ENCODE results near the gene DENND1C. TPM values are rescaled to one million over a fixed set of nuclear protein-coding genes. Genes with fewer than 3 reads are reported as not detected.
"Not testable (repeated sequence)": the region's sequence is repeated elsewhere in the genome, so short reads cannot be mapped to it uniquely, and the experiment has no call there.

Gene DENND1C
- total and polyA plus RNA-seq, 2 experiments from 2014 or later, result 3.1 to 6.1 TPM

DNA sequence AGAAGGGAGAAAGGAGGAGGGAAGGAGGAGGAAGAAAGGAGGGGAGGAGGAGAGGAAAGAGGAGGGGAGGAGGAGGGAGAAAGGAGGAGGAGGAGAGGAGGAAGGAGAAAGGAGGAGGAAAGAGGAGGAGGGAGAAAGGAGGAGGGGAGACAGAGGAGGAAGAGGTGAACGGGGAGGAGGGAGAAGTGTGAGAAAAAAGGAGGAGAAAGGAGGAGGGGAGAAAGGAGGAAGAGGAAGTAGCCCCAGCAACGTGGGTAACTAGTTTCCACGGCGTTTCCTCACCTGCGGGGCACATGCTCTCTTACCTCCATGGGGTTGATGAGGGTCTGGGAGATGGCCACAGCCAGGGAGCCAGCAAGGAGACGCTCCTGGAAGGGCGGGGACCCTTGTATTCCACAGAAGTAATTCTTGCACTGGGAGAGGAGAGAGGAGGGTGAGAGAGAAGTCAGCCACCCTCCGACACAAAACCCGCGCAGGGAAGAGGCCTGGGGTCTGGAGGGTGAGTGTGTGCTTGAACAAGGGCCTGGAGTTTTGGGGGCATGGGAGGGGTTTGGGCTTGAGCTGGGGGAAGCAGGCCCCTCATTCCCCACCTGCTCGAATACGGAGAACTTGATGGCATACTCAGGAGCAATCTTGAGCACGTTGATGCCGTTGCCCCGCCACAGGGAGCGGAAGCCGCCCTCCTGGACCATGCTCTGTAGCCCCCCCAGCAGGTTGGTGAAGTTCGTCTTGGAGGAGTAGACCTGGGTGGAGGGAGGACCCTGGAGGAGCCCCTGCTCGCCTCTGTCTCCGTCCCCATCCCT lies 52.0 kb downstream of the DENND1C start:
- no peaks in the 10 kb centered on the region for H3F3A ChIP-seq (replicated peaks; ENCODE audit: low read depth)
- peaks cover 12% of the 10 kb centered on the region for H3K27me3 Mint-ChIP-seq (ENCODE audit: insufficient read depth, low read depth, poor library complexity)
- no peak for DNase-seq (ENCODE audit: low spot score)
- H3K27me3 ChIP-seq (ENCODE audit: insufficient read depth), result no peaks in the 10 kb centered on the region
- H3K4me1 Mint-ChIP-seq, result no peaks in the 10 kb centered on the region; the same call in 2 of the 3 replicates
- peaks cover 11% of the 10 kb centered on the region; the same call in 2 of the 3 replicates for H3K36me3 Mint-ChIP-seq (ENCODE audit: low read depth)
- no peak overlapping the region for H2AFZ ChIP-seq
- ATAC-seq, result no peak
- TF ChIP-seq, protein P1, sequence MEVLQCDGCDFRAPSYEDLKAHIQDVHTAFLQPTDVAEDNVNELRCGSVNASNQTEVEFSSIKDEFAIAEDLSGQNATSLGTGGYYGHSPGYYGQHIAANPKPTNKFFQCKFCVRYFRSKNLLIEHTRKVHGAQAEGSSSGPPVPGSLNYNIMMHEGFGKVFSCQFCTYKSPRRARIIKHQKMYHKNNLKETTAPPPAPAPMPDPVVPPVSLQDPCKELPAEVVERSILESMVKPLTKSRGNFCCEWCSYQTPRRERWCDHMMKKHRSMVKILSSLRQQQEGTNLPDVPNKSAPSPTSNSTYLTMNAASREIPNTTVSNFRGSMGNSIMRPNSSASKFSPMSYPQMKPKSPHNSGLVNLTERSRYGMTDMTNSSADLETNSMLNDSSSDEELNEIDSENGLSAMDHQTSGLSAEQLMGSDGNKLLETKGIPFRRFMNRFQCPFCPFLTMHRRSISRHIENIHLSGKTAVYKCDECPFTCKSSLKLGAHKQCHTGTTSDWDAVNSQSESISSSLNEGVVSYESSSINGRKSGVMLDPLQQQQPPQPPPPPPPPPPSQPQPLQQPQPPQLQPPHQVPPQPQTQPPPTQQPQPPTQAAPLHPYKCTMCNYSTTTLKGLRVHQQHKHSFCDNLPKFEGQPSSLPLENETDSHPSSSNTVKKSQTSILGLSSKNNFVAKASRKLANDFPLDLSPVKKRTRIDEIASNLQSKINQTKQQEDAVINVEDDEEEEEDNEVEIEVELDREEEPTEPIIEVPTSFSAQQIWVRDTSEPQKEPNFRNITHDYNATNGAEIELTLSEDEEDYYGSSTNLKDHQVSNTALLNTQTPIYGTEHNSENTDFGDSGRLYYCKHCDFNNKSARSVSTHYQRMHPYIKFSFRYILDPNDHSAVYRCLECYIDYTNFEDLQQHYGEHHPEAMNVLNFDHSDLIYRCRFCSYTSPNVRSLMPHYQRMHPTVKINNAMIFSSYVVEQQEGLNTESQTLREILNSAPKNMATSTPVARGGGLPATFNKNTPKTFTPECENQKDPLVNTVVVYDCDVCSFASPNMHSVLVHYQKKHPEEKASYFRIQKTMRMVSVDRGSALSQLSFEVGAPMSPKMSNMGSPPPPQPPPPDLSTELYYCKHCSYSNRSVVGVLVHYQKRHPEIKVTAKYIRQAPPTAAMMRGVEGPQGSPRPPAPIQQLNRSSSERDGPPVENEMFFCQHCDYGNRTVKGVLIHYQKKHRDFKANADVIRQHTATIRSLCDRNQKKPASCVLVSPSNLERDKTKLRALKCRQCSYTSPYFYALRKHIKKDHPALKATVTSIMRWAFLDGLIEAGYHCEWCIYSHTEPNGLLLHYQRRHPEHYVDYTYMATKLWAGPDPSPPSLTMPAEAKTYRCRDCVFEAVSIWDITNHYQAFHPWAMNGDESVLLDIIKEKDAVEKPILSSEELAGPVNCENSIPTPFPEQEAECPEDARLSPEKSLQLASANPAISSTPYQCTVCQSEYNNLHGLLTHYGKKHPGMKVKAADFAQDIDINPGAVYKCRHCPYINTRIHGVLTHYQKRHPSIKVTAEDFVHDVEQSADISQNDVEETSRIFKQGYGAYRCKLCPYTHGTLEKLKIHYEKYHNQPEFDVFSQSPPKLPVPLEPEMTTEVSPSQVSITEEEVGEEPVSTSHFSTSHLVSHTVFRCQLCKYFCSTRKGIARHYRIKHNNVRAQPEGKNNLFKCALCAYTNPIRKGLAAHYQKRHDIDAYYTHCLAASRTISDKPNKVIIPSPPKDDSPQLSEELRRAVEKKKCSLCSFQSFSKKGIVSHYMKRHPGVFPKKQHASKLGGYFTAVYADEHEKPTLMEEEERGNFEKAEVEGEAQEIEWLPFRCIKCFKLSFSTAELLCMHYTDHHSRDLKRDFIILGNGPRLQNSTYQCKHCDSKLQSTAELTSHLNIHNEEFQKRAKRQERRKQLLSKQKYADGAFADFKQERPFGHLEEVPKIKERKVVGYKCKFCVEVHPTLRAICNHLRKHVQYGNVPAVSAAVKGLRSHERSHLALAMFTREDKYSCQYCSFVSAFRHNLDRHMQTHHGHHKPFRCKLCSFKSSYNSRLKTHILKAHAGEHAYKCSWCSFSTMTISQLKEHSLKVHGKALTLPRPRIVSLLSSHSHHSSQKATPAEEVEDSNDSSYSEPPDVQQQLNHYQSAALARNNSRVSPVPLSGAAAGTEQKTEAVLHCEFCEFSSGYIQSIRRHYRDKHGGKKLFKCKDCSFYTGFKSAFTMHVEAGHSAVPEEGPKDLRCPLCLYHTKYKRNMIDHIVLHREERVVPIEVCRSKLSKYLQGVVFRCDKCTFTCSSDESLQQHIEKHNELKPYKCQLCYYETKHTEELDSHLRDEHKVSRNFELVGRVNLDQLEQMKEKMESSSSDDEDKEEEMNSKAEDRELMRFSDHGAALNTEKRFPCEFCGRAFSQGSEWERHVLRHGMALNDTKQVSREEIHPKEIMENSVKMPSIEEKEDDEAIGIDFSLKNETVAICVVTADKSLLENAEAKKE (CRISPR knock-in tag; IDR thresholded peaks at IDR 0.05), result no peak
- TF ChIP-seq, protein P2, sequence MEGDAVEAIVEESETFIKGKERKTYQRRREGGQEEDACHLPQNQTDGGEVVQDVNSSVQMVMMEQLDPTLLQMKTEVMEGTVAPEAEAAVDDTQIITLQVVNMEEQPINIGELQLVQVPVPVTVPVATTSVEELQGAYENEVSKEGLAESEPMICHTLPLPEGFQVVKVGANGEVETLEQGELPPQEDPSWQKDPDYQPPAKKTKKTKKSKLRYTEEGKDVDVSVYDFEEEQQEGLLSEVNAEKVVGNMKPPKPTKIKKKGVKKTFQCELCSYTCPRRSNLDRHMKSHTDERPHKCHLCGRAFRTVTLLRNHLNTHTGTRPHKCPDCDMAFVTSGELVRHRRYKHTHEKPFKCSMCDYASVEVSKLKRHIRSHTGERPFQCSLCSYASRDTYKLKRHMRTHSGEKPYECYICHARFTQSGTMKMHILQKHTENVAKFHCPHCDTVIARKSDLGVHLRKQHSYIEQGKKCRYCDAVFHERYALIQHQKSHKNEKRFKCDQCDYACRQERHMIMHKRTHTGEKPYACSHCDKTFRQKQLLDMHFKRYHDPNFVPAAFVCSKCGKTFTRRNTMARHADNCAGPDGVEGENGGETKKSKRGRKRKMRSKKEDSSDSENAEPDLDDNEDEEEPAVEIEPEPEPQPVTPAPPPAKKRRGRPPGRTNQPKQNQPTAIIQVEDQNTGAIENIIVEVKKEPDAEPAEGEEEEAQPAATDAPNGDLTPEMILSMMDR (conservative IDR thresholded peaks at IDR 0.05; ENCODE audit: low read depth in 2 of 2), result 0 out of 4 replicates have a peak, but pooled peaks of 1 of the 2 experiments have one; percentile 1
- no peak overlapping the region for H3K27ac ChIP-seq (ENCODE audit: low read depth)
- no peak overlapping the region for H3K4me3 Mint-ChIP-seq
- peaks cover 7% of the 10 kb centered on the region; the same call in 1 of the 2 replicates for H3K9me2 ChIP-seq (ENCODE audit: insufficient read depth)
- H4K20me1 ChIP-seq (replicated peaks; ENCODE audit: insufficient read depth), result no peaks in the 10 kb centered on the region
- no peak overlapping the region for H3K27ac Mint-ChIP-seq
- H3K4me3 ChIP-seq, result no peak overlapping the region
- H3K4me1 ChIP-seq (ENCODE audit: insufficient read depth), result no peaks in the 10 kb centered on the region
- H3K36me3 ChIP-seq (ENCODE audit: insufficient read depth), result no peaks in the 10 kb centered on the region
- peaks cover 9% of the 10 kb centered on the region for H3K9me3 Mint-ChIP-seq
- no peak overlapping the region for H3K4me2 ChIP-seq
- H3K79me2 ChIP-seq (replicated peaks; ENCODE audit: insufficient read depth), result no peaks in the 10 kb centered on the region

DNA sequence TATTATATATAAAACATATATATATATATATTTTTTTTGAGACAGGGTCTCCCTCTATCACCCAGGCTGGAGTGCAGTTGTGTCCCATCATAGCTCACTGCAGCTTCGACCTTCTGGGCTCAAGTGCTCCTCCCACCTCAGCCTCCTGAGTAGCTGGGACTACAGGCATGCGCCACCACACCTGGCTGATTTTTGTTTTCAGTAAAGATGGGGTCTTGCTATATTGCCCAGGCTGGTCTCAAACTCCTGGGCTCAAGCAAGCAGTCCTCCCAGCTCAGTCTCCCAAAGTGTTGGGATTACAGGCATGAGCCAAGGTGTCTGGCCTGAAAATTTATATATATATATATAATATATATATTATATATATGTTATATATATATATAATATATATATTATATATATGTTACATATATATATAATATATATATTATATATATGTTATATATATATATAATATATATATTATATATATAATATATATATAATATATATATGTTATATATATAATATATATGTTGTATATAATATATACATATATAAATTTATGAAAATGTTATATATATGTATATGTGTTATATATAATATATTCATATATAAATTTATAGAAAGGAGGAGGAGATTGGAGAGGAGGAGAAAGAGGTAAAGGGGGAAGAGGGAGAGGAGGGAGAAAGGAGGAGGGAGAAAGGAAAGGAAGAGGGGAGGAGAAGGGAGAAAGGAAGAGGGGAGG lies 52.7 kb downstream of the DENND1C start:
- not testable (repeated sequence) for H3K4me1 ChIP-seq (ENCODE audit: insufficient read depth); H3K9me2 ChIP-seq (ENCODE audit: insufficient read depth); H3K4me3 Mint-ChIP-seq; H3K27ac Mint-ChIP-seq; H3K4me1 Mint-ChIP-seq; DNase-seq (ENCODE audit: low spot score); H3K79me2 ChIP-seq (replicated peaks; ENCODE audit: insufficient read depth); ATAC-seq; H4K20me1 ChIP-seq (replicated peaks; ENCODE audit: insufficient read depth); H3K4me2 ChIP-seq; H3K9me3 Mint-ChIP-seq; H3K27ac ChIP-seq (ENCODE audit: low read depth); H2AFZ ChIP-seq; H3F3A ChIP-seq (replicated peaks; ENCODE audit: low read depth); H3K36me3 ChIP-seq (ENCODE audit: insufficient read depth); H3K4me3 ChIP-seq; H3K27me3 ChIP-seq (ENCODE audit: insufficient read depth)
- H3K27me3 Mint-ChIP-seq (ENCODE audit: insufficient read depth, low read depth, poor library complexity), result peaks cover 13% of the 10 kb centered on the region
- H3K36me3 Mint-ChIP-seq (ENCODE audit: low read depth), result peaks cover 11% of the 10 kb centered on the region; the same call in 2 of the 3 replicates
